Keratinocyte (primary cell): ENCODE measurements around the gene USP38. TPM values are rescaled to one million over a fixed set of nuclear protein-coding genes. Genes with fewer than 3 reads are reported as not detected.
A peak's percentile ranks its signal among the peaks of the same experiment; 100 is the strongest.

Experiments
- DNase-seq: peaks from one replicate; pipeline ENCODE4 v3.0.0-alpha.2; 2011; ENCODE audit warnings: low read depth, missing footprints, low spot score
- FAIRE-seq: peaks from 2 replicates; lab custom pipeline; 2011; peaks lifted over from hg19 to GRCh38; lab: Jason Lieb, UNC
- H2AFZ ChIP-seq: 2 replicates; pipeline ENCODE4 v1.6.0; 2012; ENCODE audit warnings: low read length, control low read depth, inconsistent platforms; ENCODE audit not compliant: control insufficient read depth
- H3K27ac ChIP-seq: 2 replicates; pipeline ENCODE4 v1.5.1; 2011; ENCODE audit warnings: low read length; ENCODE audit not compliant: control insufficient read depth, insufficient read depth
- H3K27me3 ChIP-seq: 3 replicates; pipeline ENCODE4 v1.6.0; 2011; ENCODE audit warnings: low read length; ENCODE audit not compliant: control insufficient read depth, insufficient read depth; ENCODE audit errors: extremely low read depth
- H3K36me3 ChIP-seq, 2 experiments: 2 replicates in 1 of 2; 3 replicates in 1 of 2; pipeline ENCODE4 v1.5.1; 2011; ENCODE audit warnings: low read length in 2 of 2, mild to moderate bottlenecking in 1 of 2; ENCODE audit not compliant: control insufficient read depth in 2 of 2, insufficient read depth in 2 of 2; ENCODE audit errors: extremely low read depth in 1 of 2
- H3K4me1 ChIP-seq: 3 replicates; pipeline ENCODE4 v1.5.1; 2011; ENCODE audit warnings: low read length; ENCODE audit not compliant: control insufficient read depth, insufficient read depth; ENCODE audit errors: extremely low read depth
- H3K4me2 ChIP-seq: 3 replicates; pipeline ENCODE4 v1.6.0; 2011; ENCODE audit warnings: low read depth, low read length; ENCODE audit not compliant: control insufficient read depth, insufficient read depth; ENCODE audit errors: extremely low read depth
- H3K4me3 ChIP-seq, 3 experiments: fragments of 200-600 bp in 1 of 3; sonication (generic) in 1 of 3; 2 replicates in 2 of 3; 3 replicates in 1 of 3; pipeline ENCODE4 v1.5.1; 2011 to 2016; ENCODE audit warnings: low read length in 3 of 3, mild to moderate bottlenecking in 3 of 3, control low read depth in 2 of 3, inconsistent platforms in 1 of 3, low read depth in 1 of 3, mixed read lengths in 1 of 3, mixed run types in 1 of 3, moderate library complexity in 1 of 3; ENCODE audit not compliant: control insufficient read depth in 2 of 3, insufficient read depth in 2 of 3; ENCODE audit errors: extremely low read depth in 1 of 3
- H3K79me2 ChIP-seq: 2 replicates; pipeline ENCODE4 v1.6.0; 2012; ENCODE audit warnings: low read length; ENCODE audit not compliant: control insufficient read depth, insufficient read depth
- H3K9ac ChIP-seq: 3 replicates; pipeline ENCODE4 v1.6.0; 2011; ENCODE audit warnings: low read length; ENCODE audit not compliant: control insufficient read depth, insufficient read depth; ENCODE audit errors: extremely low read depth
- H3K9me1 ChIP-seq: 3 replicates; pipeline ENCODE4 v1.6.0; 2011; ENCODE audit warnings: low read length; ENCODE audit not compliant: control insufficient read depth, insufficient read depth; ENCODE audit errors: extremely low read depth
- H3K9me3 ChIP-seq: 2 replicates; pipeline ENCODE4 v1.5.1; 2012; ENCODE audit warnings: low read depth, low read length; ENCODE audit not compliant: control insufficient read depth
- H4K20me1 ChIP-seq: 3 replicates; pipeline ENCODE4 v1.6.0; 2011; ENCODE audit warnings: low read length; ENCODE audit not compliant: control insufficient read depth, insufficient read depth; ENCODE audit errors: extremely low read depth
- CTCF ChIP-seq, 3 experiments: IDR thresholded peaks in 1 of 3; conservative IDR thresholded peaks in 1 of 3; optimal IDR thresholded peaks in 1 of 3; 2 replicates in 2 of 3; 3 replicates in 1 of 3; pipeline versions ENCODE3 to v1.5.1; 2011; ENCODE audit warnings: low read length in 3 of 3, mild to moderate bottlenecking in 3 of 3, moderate library complexity in 2 of 3, control low read depth in 1 of 3, inconsistent platforms in 1 of 3; ENCODE audit not compliant: insufficient read depth in 2 of 3; ENCODE audit errors: extremely low read depth in 1 of 3
- EZH2 ChIP-seq: IDR thresholded peaks from one replicate; pipeline ENCODE4 v1.6.1; 2012; ENCODE audit warnings: inconsistent platforms, mild to moderate bottlenecking, low read length, moderate library complexity
- dilution Hi-C: fragments of 300-500 bp; cut with MboI; formaldehyde crosslinking; loops from one replicate; pipeline ENCODE4 v1.7.0; 2020; ENCODE audit warnings: low sequenced_read_pairs; ENCODE audit not compliant: extremely low pct_ligation_motif_present
- polyA plus RNA-seq, 5 experiments: library from polyadenylated mRNA; depleted of rRNA in 3 of 5; stranded (reverse) in 3 of 5; stranded (forward) in 1 of 5; unstranded in 1 of 5; fragments of >200 nt; gene quantifications; 1 replicate in 1 of 5; 2 replicates in 3 of 5; 3 replicates in 1 of 5; pipeline versions ENCODE4 v1.2.1 to v1.2.3, GENCODE V29; 2011 to 2012; ENCODE audit warnings: missing spikeins in 2 of 5, low read depth in 1 of 5, low replicate concordance in 1 of 5

Gene USP38
- polyA plus RNA-seq, 1 donor (not counting 4 experiments of a cell fraction or from before 2014, with no cell fraction given): 12.8 TPM

GRCh38 chr4:143254491-143255226, 69.9 kb downstream of the USP38 start:
- Histone ChIP-seq H2AFZ (no peak overlapping the region), H3K4me2 (no peak overlapping the region), H3K9me1 (no peaks in the 10 kb centered on the region), H3K27ac (no peak overlapping the region), H3K4me1 (peaks cover 35% of the 10 kb centered on the region), H4K20me1 (no peaks in the 10 kb centered on the region), H3K4me3 (no peak overlapping the region), H3K27me3 (no peaks in the 10 kb centered on the region), H3K9me3 (no peaks in the 10 kb centered on the region), H3K79me2 (no peaks in the 10 kb centered on the region), H3K9ac (no peak overlapping the region), H3K36me3 (no peaks in the 10 kb centered on the region)
- no peak for TF ChIP-seq CTCF (optimal IDR thresholded peaks at IDR 0.05 in 1 of 3, IDR thresholded peaks at IDR 0.05 in 1 of 3, conservative IDR thresholded peaks at IDR 0.05 in 1 of 3; ENCODE audit: extremely low read depth in 1 of 3, insufficient read depth in 2 of 3, low read length in 3 of 3)
- TF ChIP-seq EZH2: no peak
- DNase-seq (no peak), FAIRE-seq (no peak)
- dilution Hi-C loops: no loop called here

- H2AFZ ChIP-seq: no peak overlapping the region
- DNase-seq: no peak
- H3K9me1 ChIP-seq: no peaks in the 10 kb centered on the region
- H3K27ac ChIP-seq: no peak overlapping the region
- TF ChIP-seq EZH2 (no peak), CTCF (optimal IDR thresholded peaks at IDR 0.05 in 1 of 3, IDR thresholded peaks at IDR 0.05 in 1 of 3, conservative IDR thresholded peaks at IDR 0.05 in 1 of 3; ENCODE audit: extremely low read depth in 1 of 3, insufficient read depth in 2 of 3, low read length in 3 of 3) (no peak)
- dilution Hi-C loops: no loop called here
- no peaks in the 10 kb centered on the region for H3K9me3 ChIP-seq
- peaks cover 26% of the 10 kb centered on the region for H3K4me1 ChIP-seq
- H3K79me2 ChIP-seq: no peaks in the 10 kb centered on the region
- H3K36me3 ChIP-seq: no peaks in the 10 kb centered on the region
- H3K4me2 ChIP-seq: peak overlapping the region; percentile 10
- H3K9ac ChIP-seq: no peak overlapping the region
- FAIRE-seq: no peak
- no peak overlapping the region for H3K4me3 ChIP-seq
- no peaks in the 10 kb centered on the region for H4K20me1 ChIP-seq
- no peaks in the 10 kb centered on the region for H3K27me3 ChIP-seq
Observed at GRCh38 chr4:143256456-143256855, 71.7 kb downstream of the USP38 start.
